ENCODE data around the gene DOK4.

DNA sequence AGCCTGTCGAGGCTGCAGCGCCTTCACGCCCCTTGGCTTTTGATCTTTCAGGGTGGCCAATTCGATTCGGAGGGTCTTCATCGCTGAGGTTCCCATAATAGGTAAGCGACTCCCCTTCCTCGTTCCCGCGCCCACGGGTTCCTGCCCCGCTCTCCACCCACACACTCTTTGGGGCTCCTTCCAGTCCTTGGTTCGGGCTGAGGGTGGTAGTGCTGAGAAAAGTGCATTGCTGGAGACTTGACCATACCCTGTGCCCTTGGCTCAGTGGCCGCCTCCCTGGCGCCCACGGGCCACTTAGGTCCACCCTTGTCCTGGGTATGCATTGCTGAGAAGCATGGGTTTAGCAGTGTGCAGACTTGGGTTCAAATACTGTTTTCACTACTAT is 23.3 kb downstream of the DOK4 start:
- TF ChIP-seq CTCF (conservative IDR thresholded peaks at IDR 0.05; ENCODE audit: low read depth, low read length) (no peak), EZH2 (IDR thresholded peaks at IDR 0.05; ENCODE audit: low read length, unreplicated experiment) (no peak)
